ENCODE data around the gene OGFOD3. TPM values are rescaled to one million over a fixed set of nuclear protein-coding genes. Genes with fewer than 3 reads are reported as not detected.

The OGFOD3 gene
- total RNA-seq, 1 donor from 2014 or later: 31.3 TPM

GRCh38 chr17:82355770-82356427, 62.5 kb downstream of the OGFOD3 start:
- Mint-ChIP-seq H3K4me3 (ENCODE audit: low read depth) (no peak overlapping the region), H3K9me3 (ENCODE audit: low read depth) (no peaks in the 10 kb centered on the region), H3K27me3 (peaks cover 12% of the 10 kb centered on the region), H3K4me1 (ENCODE audit: low read depth) (peaks cover 5% of the 10 kb centered on the region), H3K27ac (no peak overlapping the region), H3K36me3 (ENCODE audit: insufficient read depth) (no peaks in the 10 kb centered on the region)
- TF ChIP-seq CTCF (IDR thresholded peaks at IDR 0.05; ENCODE audit: unreplicated experiment): no peak
- no peak for DNase-seq (ENCODE audit: low spot score, unreplicated experiment)

- Mint-ChIP-seq H3K27me3 (peaks cover 12% of the 10 kb centered on the region), H3K9me3 (ENCODE audit: low read depth) (no peaks in the 10 kb centered on the region), H3K4me1 (ENCODE audit: low read depth) (peaks cover 5% of the 10 kb centered on the region), H3K36me3 (ENCODE audit: insufficient read depth) (no peaks in the 10 kb centered on the region), H3K27ac (no peak overlapping the region), H3K4me3 (ENCODE audit: low read depth) (no peak overlapping the region)
- DNase-seq (ENCODE audit: low spot score, unreplicated experiment): no peak
- no peak for TF ChIP-seq CTCF (IDR thresholded peaks at IDR 0.05; ENCODE audit: unreplicated experiment)
Measured at GRCh38 chr17:82354804-82355308, 63.5 kb downstream of the OGFOD3 start.

- H3K9me3 Mint-ChIP-seq (ENCODE audit: low read depth): no peaks in the 10 kb centered on the region
- DNase-seq (ENCODE audit: low spot score, unreplicated experiment): no peak
- TF ChIP-seq CTCF (IDR thresholded peaks at IDR 0.05; ENCODE audit: unreplicated experiment): no peak
- H3K4me1 Mint-ChIP-seq (ENCODE audit: low read depth): peaks cover 16% of the 10 kb centered on the region
- no peaks in the 10 kb centered on the region for H3K36me3 Mint-ChIP-seq (ENCODE audit: insufficient read depth)
- H3K4me3 Mint-ChIP-seq (ENCODE audit: low read depth): no peak overlapping the region
- H3K27ac Mint-ChIP-seq: no peak overlapping the region
- peaks cover 9% of the 10 kb centered on the region for H3K27me3 Mint-ChIP-seq
Measured at GRCh38 chr17:82353484-82353883, 64.9 kb downstream of the OGFOD3 start.

GRCh38 chr17:82351713-82352488, 66.5 kb downstream of the OGFOD3 start:
- Mint-ChIP-seq H3K27me3 (peaks cover 6% of the 10 kb centered on the region), H3K36me3 (ENCODE audit: insufficient read depth) (no peaks in the 10 kb centered on the region), H3K27ac (no peak overlapping the region), H3K4me1 (ENCODE audit: low read depth) (peaks cover 18% of the 10 kb centered on the region), H3K9me3 (ENCODE audit: low read depth) (no peaks in the 10 kb centered on the region), H3K4me3 (ENCODE audit: low read depth) (no peak overlapping the region)
- TF ChIP-seq CTCF (IDR thresholded peaks at IDR 0.05; ENCODE audit: unreplicated experiment): peak; percentile 99
- DNase-seq (ENCODE audit: low spot score, unreplicated experiment): peak; percentile 86

- H3K4me3 Mint-ChIP-seq (ENCODE audit: low read depth): no peak overlapping the region
- no peak for TF ChIP-seq CTCF (IDR thresholded peaks at IDR 0.05; ENCODE audit: unreplicated experiment)
- H3K36me3 Mint-ChIP-seq (ENCODE audit: insufficient read depth): no peaks in the 10 kb centered on the region
- peaks cover 22% of the 10 kb centered on the region for H3K4me1 Mint-ChIP-seq (ENCODE audit: low read depth)
- no peaks in the 10 kb centered on the region for H3K9me3 Mint-ChIP-seq (ENCODE audit: low read depth)
- no peak overlapping the region for H3K27ac Mint-ChIP-seq
- H3K27me3 Mint-ChIP-seq: peaks cover 6% of the 10 kb centered on the region
- no peak for DNase-seq (ENCODE audit: low spot score, unreplicated experiment)
Measured at GRCh38 chr17:82351254-82351712, 67.1 kb downstream of the OGFOD3 start.

Measured in progenitor cell of endocrine pancreas (in vitro differentiated cells).